ENCODE data around the gene MYCL. TPM values are rescaled to one million over a fixed set of nuclear protein-coding genes. Genes with fewer than 3 reads are reported as not detected.
"Not testable (repeated sequence)": the region's sequence is repeated elsewhere in the genome, so short reads cannot be mapped to it uniquely, and the experiment has no call there.

Gene MYCL
- total and polyA plus RNA-seq, 9 donors, result 1.7 to 8.4 (median 3.2) TPM

- not testable (repeated sequence) for H3K27ac ChIP-seq (ENCODE audit: low read length); H3K36me3 ChIP-seq (ENCODE audit: control insufficient read depth, insufficient read depth, low read length); H3K9me3 ChIP-seq (replicated peaks; ENCODE audit: control insufficient read depth, low read depth, low read length); H3K4me1 ChIP-seq (ENCODE audit: control insufficient read depth, insufficient read depth, low read length); DNase-seq; H3K27me3 ChIP-seq (ENCODE audit: control insufficient read depth, insufficient read depth, low read length); H3K4me3 ChIP-seq (ENCODE audit: low read length)
- 98% methylated on average over 33 of the region's 37 CpGs for WGBS (ENCODE audit: insufficient coverage)
These were observed 32.1 kb downstream of the MYCL start for GRCh38 chr1:39869538-39870112.

DNA sequence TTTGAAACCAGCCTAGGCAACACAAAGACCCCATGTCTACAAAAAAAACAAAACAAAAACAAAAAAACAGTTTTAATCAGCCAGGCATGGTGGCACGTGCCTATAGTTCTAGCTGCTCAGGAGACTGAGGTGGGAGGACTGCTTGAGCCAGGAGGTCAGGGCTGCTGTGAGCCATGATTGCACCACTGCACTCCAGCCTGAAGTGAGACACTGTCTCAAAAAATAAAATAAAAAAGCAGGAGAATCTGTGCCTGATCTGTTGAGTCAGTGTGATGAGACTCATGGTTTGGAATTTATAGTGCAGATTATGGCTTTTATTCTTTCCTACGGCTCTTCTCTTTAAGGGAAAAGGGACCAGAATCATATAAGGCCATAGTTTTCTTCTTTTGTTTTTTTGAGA, 35.0 kb downstream of the MYCL start:
- DNase-seq, result no peak
- H3K9me3 ChIP-seq (replicated peaks; ENCODE audit: control insufficient read depth, low read depth, low read length), result no peaks in the 10 kb centered on the region
- H3K36me3 ChIP-seq (ENCODE audit: control insufficient read depth, insufficient read depth, low read length), result peaks cover 2% of the 10 kb centered on the region
- 90% methylated on average over 2 of the region's 2 CpGs for WGBS (ENCODE audit: insufficient coverage)
- H3K27me3 ChIP-seq (ENCODE audit: control insufficient read depth, insufficient read depth, low read length), result no peaks in the 10 kb centered on the region
- no peak overlapping the region for H3K27ac ChIP-seq (ENCODE audit: low read length)
- no peaks in the 10 kb centered on the region for H3K4me1 ChIP-seq (ENCODE audit: control insufficient read depth, insufficient read depth, low read length)
- no peak overlapping the region for H3K4me3 ChIP-seq (ENCODE audit: low read length)

DNA sequence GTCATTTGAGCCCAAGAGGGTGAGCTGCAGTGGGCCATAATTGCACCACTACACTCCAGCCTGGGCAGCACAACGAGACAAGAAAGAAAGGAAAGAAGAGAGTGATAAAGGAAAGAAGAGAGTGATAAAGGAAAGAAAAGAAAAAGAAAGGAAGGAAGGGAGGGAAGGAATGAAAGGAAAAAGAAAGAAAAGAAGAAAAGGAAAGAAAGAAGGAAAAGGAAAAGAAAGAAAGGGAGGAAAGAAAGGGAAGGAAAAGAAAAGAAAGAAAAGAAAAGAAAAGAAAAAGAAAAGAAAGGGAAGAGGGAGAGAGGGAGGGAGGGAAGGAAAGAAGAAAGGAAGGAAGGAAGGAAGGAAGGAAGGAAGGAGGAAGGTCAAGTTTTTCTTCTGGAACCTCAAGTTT, 36.0 kb downstream of the MYCL start:
- WGBS (ENCODE audit: insufficient coverage), result no CpG with 5 or more reads among the region's 1 CpG
- no peak for DNase-seq
- H3K36me3 ChIP-seq (ENCODE audit: control insufficient read depth, insufficient read depth, low read length), result peaks cover 2% of the 10 kb centered on the region
- H3K9me3 ChIP-seq (replicated peaks; ENCODE audit: control insufficient read depth, low read depth, low read length), result no peaks in the 10 kb centered on the region
- H3K4me1 ChIP-seq (ENCODE audit: control insufficient read depth, insufficient read depth, low read length), result no peaks in the 10 kb centered on the region
- no peak overlapping the region for H3K4me3 ChIP-seq (ENCODE audit: low read length)
- no peak overlapping the region for H3K27ac ChIP-seq (ENCODE audit: low read length)
- no peaks in the 10 kb centered on the region for H3K27me3 ChIP-seq (ENCODE audit: control insufficient read depth, insufficient read depth, low read length)

- WGBS (ENCODE audit: insufficient coverage), result no CpG with 5 or more reads among the region's 5 CpGs
- DNase-seq, result no peak
- H3K27me3 ChIP-seq (ENCODE audit: control insufficient read depth, insufficient read depth, low read length), result no peaks in the 10 kb centered on the region
These were observed 38.5 kb downstream of the MYCL start for GRCh38 chr1:39863177-39863576.

DNA sequence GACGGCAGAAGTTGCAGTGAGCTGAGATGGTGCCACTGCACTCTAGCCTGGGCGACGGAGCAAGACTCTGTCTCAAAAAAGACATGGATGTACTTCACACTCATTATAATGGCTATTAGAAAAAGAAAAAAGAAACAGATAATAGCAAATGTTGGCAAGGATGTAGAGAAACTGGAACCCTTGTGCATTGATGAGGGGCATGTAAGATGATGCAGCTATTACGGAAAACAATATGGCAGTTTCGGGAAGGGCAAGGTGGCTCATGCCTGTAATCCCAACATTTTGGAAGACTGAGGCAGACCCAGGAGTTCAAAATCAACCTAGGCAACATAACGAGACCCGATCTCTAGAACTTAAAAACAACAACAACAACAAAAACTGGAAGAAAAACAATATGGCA, 40.7 kb downstream of the MYCL start:
- DNase-seq, result no peak
- Histone ChIP-seq H3K36me3 (ENCODE audit: control insufficient read depth, insufficient read depth, low read length) (peaks cover 7% of the 10 kb centered on the region), H3K4me3 (ENCODE audit: low read length) (no peak overlapping the region), H3K9me3 (replicated peaks; ENCODE audit: control insufficient read depth, low read depth, low read length) (no peaks in the 10 kb centered on the region), H3K4me1 (ENCODE audit: control insufficient read depth, insufficient read depth, low read length) (no peaks in the 10 kb centered on the region), H3K27me3 (ENCODE audit: control insufficient read depth, insufficient read depth, low read length) (no peaks in the 10 kb centered on the region), H3K27ac (ENCODE audit: low read length) (no peak overlapping the region)
- WGBS (ENCODE audit: insufficient coverage), result 100% methylated on average over 4 of the region's 7 CpGs

More at GRCh38 chr1:39863177-39863576, 38.5 kb downstream of the MYCL start:
- H3K4me1 ChIP-seq (ENCODE audit: control insufficient read depth, insufficient read depth, low read length), result no peaks in the 10 kb centered on the region
- H3K27ac ChIP-seq (ENCODE audit: low read length), result no peak overlapping the region
- no peak overlapping the region for H3K4me3 ChIP-seq (ENCODE audit: low read length)
- no peaks in the 10 kb centered on the region for H3K9me3 ChIP-seq (replicated peaks; ENCODE audit: control insufficient read depth, low read depth, low read length)
- peaks cover 2% of the 10 kb centered on the region for H3K36me3 ChIP-seq (ENCODE audit: control insufficient read depth, insufficient read depth, low read length)

- 100% methylated on average over 2 of the region's 7 CpGs for WGBS (ENCODE audit: insufficient coverage)
These were observed 41.6 kb downstream of the MYCL start for GRCh38 chr1:39859859-39860812.

DNA sequence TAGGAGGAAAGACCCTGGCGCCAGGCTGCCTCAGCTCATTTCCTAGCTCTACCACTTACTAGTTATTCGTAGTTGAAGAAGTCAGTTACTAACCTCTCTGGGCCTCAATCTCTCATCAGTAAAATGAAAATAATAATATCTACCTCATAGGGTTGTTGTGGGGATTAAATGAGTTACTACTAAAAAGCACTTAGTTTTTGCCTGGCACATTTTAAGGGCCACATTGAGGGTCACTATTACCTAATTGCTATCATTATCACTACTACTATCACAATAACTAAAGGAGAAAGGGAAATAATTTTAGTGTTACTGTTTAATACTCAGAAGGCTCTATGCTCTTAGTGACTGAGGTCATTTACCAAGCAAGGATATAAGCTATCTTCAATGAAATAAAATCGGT, 43.4 kb downstream of the MYCL start:
- Histone ChIP-seq H3K27me3 (ENCODE audit: control insufficient read depth, insufficient read depth, low read length) (no peaks in the 10 kb centered on the region), H3K27ac (ENCODE audit: low read length) (no peak overlapping the region), H3K4me3 (ENCODE audit: low read length) (no peak overlapping the region), H3K4me1 (ENCODE audit: control insufficient read depth, insufficient read depth, low read length) (no peaks in the 10 kb centered on the region), H3K9me3 (replicated peaks; ENCODE audit: control insufficient read depth, low read depth, low read length) (no peaks in the 10 kb centered on the region), H3K36me3 (ENCODE audit: control insufficient read depth, insufficient read depth, low read length) (peaks cover 14% of the 10 kb centered on the region)
- no peak for DNase-seq
- WGBS (ENCODE audit: insufficient coverage), result no CpG with 5 or more reads among the region's 3 CpGs

More at GRCh38 chr1:39859859-39860812, 41.6 kb downstream of the MYCL start:
- H3K27me3 ChIP-seq (ENCODE audit: control insufficient read depth, insufficient read depth, low read length), result no peaks in the 10 kb centered on the region
- DNase-seq, result no peak
- H3K36me3 ChIP-seq (ENCODE audit: control insufficient read depth, insufficient read depth, low read length), result peaks cover 10% of the 10 kb centered on the region
- no peak overlapping the region for H3K27ac ChIP-seq (ENCODE audit: low read length)
- H3K4me1 ChIP-seq (ENCODE audit: control insufficient read depth, insufficient read depth, low read length), result no peaks in the 10 kb centered on the region
- no peak overlapping the region for H3K4me3 ChIP-seq (ENCODE audit: low read length)
- H3K9me3 ChIP-seq (replicated peaks; ENCODE audit: control insufficient read depth, low read depth, low read length), result no peaks in the 10 kb centered on the region

- H3K36me3 ChIP-seq (ENCODE audit: control insufficient read depth, insufficient read depth, low read length), result peaks cover 14% of the 10 kb centered on the region
- H3K9me3 ChIP-seq (replicated peaks; ENCODE audit: control insufficient read depth, low read depth, low read length), result no peaks in the 10 kb centered on the region
- WGBS (ENCODE audit: insufficient coverage), result no CpG with 5 or more reads among the region's 3 CpGs
- H3K27me3 ChIP-seq (ENCODE audit: control insufficient read depth, insufficient read depth, low read length), result no peaks in the 10 kb centered on the region
- H3K4me3 ChIP-seq (ENCODE audit: low read length), result no peak overlapping the region
- DNase-seq, result no peak
- no peaks in the 10 kb centered on the region for H3K4me1 ChIP-seq (ENCODE audit: control insufficient read depth, insufficient read depth, low read length)
- no peak overlapping the region for H3K27ac ChIP-seq (ENCODE audit: low read length)
These were observed 44.4 kb downstream of the MYCL start for GRCh38 chr1:39857126-39857878.

GRCh38 chr1:39854738-39855137, 47.0 kb downstream of the MYCL start:
- H3K9me3 ChIP-seq (replicated peaks; ENCODE audit: control insufficient read depth, low read depth, low read length), result no peaks in the 10 kb centered on the region
- H3K4me3 ChIP-seq (ENCODE audit: low read length), result no peak overlapping the region
- no peak overlapping the region for H3K27ac ChIP-seq (ENCODE audit: low read length)
- H3K4me1 ChIP-seq (ENCODE audit: control insufficient read depth, insufficient read depth, low read length), result no peaks in the 10 kb centered on the region
- WGBS (ENCODE audit: insufficient coverage), result 100% methylated on average over 2 of the region's 8 CpGs
- peaks cover 23% of the 10 kb centered on the region for H3K36me3 ChIP-seq (ENCODE audit: control insufficient read depth, insufficient read depth, low read length)
- H3K27me3 ChIP-seq (ENCODE audit: control insufficient read depth, insufficient read depth, low read length), result no peaks in the 10 kb centered on the region
- no peak for DNase-seq

GRCh38 chr1:39854314-39854713, 47.4 kb downstream of the MYCL start:
- no peaks in the 10 kb centered on the region for H3K4me1 ChIP-seq (ENCODE audit: control insufficient read depth, insufficient read depth, low read length)
- H3K27me3 ChIP-seq (ENCODE audit: control insufficient read depth, insufficient read depth, low read length), result no peaks in the 10 kb centered on the region
- no peak overlapping the region for H3K27ac ChIP-seq (ENCODE audit: low read length)
- DNase-seq, result no peak
- peaks cover 24% of the 10 kb centered on the region for H3K36me3 ChIP-seq (ENCODE audit: control insufficient read depth, insufficient read depth, low read length)
- no peak overlapping the region for H3K4me3 ChIP-seq (ENCODE audit: low read length)
- H3K9me3 ChIP-seq (replicated peaks; ENCODE audit: control insufficient read depth, low read depth, low read length), result no peaks in the 10 kb centered on the region

All from muscle of leg (tissue), 11 donors.